Measurements from ENCODE around the gene DNM2.

DNM2 gene

DNA sequence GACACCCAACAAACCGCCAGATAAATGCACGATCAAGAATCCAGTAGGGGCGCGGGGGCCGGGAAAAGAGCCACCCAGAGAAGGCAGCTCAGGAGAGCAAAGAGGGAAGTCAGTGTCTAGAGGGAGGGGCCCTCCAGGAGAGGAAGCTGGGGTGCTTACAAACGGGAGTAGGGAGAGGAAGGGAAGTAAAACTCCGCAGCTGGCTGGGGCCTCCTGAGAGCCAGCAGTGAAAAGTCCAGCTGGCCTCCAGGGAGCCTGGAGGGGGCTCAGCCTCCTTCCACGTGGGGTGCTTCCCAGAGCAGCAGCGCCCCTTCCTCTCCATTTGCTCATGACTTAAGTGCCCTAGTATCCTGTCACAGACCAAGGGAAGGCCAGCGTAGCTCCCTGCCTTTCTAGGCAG is 66.4 kb downstream of the DNM2 start:
- DNase-seq: no peak

DNA sequence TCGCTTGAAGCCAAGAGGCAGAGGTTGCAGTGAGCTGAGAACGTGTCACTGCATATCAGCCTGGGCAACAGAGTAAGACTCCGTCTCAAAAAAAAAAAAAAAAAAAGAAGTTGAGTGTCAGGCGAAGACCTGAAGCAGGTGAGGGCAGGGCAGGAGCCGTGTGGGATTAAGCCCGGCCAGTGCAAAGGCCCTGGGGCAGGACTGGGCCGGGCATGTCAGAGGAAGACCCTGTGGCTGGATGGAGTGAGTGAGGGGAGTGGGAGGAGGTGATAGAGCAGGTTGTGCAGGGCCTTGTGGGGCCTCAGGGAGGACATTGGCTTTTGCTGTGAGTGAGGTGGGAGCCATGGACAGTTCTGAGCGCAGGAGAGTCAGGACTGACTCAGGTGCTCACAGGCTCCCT is 70.3 kb downstream of the DNM2 start:
- DNase-seq: no peak

DNA sequence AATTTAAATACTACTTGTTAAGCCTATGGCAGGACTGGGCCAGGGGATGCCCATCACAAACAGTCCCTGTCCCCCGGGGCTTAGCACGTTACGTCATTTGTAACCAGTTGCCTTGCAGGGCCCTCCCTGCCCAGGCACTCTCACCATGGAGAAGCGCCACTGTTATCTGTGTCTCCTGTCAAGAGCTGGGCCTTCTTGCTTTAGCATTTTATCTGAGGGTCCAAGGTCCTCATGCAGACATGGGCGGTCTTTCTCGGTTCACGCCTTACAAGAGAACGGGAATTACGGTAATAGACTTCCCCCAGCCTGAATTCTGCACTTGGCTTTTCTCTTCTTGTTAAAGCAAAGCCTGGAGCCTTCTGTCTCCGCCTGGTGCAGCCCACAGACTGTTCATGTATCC is 72.0 kb downstream of the DNM2 start:
- DNase-seq: no peak

DNA sequence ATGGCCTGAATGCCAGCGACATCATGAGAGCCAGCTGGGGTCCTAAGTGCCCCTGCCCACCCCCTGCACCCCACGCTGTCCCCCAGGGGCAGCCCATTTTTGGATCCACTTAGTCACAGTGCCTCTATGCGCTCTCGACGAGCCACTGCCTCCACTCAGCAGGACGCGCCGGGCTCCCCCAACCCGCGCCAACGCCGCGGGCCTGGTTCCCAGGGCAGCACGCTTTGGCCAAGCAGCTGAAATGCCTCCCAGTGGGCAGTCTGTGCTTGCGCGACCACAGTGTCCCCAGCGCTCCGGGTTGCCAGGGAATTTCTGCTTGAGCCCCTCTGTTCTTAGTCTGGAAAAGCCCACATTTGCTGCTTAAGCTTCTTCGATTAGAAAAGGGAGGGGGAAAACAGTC is 78.8 kb downstream of the DNM2 start:
- no peak for DNase-seq

DNA sequence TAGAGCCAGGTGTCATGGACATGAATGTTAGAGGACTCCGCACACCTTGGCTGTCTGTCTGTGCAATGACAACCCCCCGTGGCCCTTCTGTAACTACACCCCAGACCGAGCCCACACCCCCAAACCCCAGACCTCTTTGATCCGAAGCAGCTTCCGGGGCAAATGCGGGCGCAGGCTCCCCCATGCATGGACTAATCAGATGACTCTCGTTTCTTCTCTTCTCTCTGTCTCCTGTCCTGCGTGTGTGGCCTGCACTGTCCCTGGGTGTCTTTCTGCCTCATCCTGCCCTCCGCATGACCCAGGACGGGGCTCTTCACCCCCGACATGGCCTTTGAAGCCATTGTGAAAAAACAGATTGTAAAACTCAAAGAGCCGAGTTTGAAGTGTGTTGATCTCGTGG is 79.2 kb downstream of the DNM2 start:
- DNase-seq: peak in 1 of 2 donors; percentile 14

DNA sequence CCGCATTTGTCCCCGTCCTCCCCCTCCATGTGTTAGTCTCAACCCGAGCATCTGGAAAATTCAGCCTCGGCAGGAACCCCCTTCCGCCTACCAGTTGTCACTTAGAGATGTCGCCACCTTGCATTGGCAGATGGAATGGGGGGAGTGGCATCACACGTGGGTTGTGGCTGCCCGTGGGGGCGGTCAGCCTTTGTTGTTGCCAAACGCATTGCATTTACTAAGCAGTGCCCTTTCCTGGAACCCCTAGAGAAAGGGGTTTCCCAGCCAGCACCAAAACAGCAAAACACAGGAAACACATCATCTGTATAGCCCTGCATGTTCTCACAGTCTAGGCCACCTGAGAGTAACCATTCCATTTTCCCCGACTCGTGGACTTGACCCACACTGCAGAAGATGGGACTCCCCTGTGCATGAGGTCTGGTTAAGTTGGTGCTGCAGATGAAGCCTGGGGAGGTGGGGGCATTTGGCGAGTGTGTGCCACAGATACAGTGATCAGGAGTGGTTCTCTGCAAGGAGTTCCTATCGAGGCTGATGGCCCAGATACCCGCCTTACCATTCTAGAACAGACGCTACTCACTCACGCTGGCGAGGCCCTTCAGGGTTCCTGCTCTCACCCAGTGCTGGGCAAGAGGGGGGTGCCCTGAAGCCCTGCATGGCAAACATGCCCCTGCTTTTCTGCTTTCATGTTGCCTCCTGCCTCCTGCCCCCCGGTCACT is 79.8 kb downstream of the DNM2 start:
- DNase-seq: peak; percentile 70 to 73

DNA sequence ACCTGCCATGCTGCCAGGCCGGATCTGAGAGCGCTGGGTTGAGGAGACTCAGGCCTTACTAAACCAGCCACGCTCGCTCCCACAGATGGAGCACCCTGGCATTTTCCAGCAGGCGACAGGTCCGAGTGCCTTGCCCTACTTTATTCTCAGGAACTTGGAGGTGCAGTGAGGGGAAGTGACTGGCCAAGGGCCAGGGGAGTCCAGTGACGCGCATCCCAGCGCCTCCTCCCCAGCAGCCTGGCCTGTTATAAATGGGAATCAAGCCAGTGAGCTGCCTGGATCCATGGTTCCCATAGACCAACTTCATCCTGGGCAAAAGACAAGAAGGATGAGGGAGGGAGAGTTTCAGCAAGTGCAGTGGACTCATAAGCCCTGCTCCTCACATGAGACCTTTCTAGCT is 82.6 kb downstream of the DNM2 start:
- no peak for DNase-seq

DNA sequence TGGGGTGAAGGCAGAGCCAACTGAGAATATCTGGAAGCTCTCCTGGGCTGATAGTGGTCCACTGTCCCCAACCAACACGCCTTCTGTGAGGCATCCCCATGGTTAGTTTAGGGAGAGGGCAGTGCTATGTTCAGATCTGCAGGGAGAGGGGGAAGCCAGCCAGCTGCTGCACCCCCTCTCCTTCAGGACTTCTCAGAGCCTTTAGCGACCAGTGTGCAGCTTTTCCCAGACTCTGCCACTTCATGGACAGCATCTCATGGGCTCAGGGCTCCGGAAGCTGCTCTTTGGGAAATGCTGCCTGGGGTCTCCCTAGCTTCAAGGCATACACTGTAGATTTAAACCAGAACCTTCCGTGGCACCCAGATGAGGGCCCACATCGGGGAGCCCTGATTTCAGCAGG is 84.6 kb downstream of the DNM2 start:
- DNase-seq: no peak

DNA sequence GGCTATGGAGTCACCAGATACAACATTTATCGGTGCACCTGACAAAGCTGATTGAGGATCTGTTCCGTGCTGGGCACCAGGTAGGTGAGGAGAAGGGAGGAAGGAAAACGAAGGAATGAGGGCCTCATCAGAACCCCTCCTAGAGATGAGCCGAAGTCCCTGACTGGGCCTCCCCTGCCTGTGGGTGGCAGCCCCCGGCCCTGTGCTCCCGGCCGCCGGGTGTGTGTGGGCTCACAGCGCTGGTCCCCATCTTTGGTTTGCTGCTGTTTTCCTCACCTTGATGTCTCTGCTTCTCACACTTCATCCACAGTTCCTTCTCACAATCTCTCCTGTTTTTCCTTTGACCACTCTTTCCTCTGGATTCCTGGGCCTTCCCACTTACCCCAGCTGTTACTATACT is 85.4 kb downstream of the DNM2 start:
- DNase-seq: no peak

DNA sequence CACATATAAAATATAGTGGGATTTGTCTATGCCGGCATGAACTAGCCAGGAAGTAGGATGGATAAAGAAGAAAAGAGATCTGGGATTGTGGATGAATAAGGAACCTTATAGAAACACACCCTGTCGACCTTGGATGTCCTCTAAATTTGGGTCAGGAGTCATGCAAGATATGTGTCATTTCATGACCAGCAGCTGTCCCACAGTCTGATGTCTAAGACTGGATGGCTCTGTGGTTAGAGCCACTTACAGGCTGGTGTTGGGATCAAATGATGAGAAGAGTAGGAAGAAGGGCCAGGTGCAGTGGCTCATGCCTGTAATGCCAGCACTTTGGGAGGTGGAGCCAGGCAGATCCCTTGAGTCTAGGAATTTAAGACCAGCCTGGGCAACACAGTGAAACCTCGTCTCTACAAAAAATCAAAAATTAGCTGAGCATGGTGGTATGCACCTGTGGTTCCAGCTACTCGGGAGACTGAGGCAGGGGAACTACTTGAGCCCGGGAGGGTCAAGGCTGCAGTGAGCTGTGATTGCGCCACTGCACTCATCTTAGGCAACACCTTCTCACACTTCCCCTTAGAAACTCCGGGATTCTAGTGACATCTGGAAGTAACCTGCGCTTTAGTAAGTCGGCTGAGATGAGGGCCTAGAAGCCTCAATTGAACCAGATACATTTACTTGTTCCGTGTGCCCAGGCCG is 87.3 kb downstream of the DNM2 start:
- no peak for DNase-seq

DNA sequence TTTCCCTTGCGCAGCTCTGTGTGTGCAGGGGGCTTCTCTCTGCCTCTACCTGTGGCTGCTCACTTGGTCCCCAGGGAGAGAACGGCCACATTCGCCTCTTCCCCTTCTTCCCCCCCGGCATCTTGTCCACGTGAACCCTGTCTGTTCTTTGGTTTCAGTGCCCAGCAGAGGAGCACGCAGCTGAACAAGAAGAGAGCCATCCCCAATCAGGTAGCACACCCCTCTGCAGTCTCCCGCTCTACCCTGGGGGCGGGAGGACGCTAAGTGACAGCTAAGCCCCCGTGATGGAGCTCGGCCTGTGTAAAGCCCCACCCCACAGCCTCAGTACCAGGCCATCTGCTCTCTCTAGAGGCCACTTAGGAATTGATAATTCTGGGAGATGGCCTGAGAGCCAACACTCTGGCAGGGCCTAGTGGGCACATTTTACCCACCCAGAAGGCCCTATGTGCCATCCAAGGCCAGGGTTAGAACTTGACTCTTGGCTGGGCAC is 87.9 kb downstream of the DNM2 start:
- DNase-seq: no peak

DNA sequence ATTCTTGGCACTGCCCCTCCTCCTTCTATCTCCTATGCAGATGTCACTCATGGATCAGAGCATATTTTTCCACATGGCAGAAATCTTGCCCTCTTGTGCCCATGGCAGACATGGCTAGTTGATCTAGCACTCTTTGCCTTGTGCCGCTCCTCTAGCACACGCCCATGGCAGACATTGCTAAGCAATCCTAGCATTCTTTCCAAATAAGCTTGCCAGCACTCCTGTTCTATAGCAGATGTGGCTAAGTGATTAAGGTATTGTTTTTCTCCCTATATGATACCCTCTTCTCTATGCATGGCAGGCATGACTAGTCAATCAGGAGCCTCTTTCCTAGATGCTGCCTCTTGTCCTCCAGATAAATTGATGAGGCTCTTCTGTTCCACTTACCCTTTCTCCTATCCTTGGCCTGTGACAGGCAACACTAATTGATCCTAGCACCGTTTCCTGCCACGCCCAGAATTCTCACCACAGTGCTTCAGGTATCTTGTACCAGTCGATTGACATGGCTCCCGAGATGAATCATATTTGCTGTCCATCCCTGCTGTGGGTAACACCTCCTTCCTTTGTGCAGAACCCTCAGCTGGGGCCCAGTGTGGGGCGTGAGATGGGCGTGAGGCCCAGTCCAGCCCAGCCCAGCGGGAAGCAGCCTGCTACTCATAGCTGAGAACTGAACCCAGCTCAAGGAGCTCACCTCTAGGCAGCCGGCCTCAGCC is 91.2 kb downstream of the DNM2 start:
- DNase-seq: peak in 1 of 2 donors; percentile 12

DNA sequence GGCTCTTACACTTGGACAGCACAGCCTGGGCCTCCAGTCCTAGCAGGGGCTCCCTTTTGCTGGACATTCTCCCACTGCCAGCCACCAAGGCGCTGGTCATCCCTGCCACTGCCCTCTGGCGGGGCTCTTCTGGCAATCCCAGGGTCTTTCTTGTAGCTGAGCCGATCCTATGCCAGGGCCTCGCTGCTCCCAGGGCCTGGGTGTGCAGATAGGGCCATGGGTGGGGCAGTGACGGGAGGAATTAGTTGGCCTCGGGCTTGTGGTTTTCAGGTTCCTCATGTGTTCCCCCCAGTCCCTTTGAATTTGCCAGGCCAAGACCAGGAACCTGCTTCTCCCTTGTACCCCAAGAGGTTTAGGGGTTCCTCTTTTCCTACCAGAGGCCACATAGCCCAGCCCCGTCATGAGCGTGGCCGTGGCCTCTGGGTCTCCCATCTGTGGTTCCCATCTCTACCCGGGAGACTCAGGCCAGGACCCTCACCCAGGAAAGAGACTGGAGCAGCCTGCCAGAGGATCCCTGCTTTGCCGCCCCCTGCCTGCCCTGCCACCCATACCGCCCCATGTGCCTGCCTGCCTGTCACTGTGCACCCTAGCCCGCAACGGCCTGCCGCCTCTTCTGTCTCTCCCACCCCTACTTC is 91.9 kb downstream of the DNM2 start:
- DNase-seq: no peak

DNA sequence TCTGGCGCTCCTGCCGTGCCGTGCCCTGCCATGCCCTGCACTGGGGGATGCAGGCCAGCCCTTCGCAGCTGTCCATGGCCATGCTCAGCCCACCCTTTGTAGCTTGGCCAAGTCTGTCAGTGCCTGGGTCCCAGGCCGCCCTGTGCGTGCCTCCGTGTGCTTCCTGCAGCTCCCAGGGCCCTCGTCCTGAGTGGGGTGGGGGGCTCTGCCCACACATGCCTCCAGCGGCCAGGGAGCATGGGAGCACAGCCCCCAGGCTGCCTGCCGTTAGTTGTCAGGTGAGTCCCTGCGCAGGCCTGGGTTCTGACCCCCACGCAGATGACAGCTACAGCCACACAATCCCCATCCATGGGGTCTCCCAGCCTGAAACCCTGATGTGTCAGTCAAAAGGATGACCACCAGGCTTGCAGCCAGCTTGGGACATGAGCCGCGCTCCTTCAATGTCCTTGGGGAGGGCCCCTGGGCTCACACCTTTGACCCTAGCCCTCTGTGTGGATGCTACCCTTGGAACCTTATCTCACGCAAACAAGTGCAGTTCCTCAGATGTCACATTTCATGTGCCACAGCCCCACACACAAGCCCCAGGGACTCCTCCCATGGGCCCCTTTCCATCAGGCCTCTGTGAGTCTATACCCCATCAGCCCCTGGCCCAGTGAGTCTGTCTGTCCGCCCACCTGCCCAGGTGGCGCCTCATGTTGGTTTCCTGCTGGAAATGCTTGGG is 93.7 kb downstream of the DNM2 start:
- DNase-seq: no peak

DNA sequence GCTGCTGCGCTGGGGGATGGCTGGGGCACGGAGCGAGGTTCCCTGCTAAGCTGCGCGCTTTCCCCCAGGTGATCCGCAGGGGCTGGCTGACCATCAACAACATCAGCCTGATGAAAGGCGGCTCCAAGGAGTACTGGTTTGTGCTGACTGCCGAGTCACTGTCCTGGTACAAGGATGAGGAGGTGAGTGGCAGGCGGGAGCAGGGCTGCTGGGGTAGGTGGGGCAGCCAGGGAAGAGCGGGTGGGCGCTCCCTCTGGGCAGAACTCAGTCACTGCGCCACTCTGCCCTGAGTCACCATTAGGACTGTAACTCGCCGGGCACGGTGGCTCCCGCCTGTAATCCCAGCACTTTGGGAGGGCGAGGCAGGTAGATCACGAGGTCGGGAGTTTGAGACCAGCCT is 94.3 kb downstream of the DNM2 start:
- DNase-seq: no peak

DNA sequence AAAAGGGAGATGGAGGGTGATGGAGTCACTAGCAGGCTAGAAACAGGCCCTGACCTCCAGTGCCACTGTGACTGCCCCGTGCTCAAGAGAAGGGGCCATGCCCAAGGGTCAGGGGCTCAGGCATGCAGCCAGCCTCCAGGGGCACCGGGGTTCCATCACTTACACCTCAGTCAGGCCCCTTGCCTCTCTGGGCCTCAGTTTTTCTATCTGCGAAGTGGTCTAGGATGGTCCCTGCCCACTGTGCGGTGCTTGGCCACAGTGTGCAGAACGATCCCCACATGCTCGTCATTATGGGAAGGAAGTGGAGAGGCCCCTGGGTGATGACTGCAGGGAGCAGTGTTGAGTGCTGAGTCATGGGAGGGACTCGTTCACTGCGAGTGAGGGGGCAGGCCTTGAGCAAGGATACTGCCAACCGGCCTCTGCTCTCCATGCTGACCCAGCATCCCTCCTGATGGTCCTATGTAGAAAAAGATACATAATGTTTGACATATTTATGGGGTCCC is 95.1 kb downstream of the DNM2 start:
- DNase-seq: peak in 1 of 2 donors; percentile 16

DNA sequence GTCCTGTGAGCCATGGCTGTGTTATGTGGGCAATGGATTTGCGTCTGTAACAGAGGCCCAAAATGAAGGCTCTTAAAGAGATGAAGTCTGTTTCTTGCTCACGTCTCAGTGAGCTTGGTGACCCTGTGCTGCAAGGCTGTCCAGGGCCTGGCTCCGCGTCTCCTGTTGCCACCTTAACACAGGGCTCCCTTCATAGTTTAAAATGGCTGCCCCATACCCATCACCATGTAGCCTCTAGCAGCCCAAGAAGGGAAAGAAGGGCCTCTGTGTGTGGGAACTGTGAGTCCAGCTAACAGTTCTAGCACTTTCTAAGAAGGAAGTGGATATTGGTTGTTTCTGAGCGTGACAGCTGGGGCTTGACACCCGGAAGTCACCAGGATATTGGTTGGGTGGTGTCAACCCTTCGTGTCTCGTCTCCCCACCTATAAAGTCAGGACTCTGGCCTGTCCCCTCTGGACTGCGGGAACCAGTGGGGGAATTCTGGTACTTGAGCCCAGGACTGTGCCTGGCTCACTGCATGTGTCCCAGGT is 97.2 kb downstream of the DNM2 start:
- no peak for DNase-seq

DNA sequence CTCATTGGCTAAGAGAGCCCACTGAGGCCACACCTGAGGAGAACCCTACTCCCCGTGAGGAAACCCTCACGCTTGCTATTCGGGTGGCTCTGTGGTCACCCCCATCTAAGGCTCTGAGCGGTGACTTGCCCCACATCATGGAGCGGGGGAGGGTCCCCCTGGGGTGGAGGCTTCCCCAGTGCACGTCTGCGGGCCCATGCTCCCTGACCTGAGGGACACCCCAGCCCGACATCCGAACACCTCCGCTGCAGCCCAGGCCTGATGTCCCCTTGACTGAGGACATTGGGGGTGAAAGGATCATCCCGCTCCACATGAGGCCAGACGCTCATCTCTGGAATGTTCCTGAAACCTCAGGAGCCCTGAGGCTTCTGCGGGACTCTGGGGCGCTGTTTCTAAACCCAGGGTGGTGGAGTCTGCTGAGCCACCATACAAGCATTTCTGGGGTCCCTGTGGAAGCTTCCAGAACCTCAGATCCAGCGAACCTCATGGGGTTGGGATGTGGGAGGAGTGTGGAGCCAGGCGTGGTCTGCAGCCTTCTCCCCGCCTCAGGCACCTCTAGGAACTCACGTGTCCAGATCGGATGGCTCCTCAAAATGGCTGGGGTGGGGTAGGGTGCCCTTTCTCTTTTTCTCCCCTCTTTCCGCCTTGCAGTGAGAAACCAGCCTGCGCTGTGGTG is 98.2 kb downstream of the DNM2 start:
- DNase-seq: no peak

DNA sequence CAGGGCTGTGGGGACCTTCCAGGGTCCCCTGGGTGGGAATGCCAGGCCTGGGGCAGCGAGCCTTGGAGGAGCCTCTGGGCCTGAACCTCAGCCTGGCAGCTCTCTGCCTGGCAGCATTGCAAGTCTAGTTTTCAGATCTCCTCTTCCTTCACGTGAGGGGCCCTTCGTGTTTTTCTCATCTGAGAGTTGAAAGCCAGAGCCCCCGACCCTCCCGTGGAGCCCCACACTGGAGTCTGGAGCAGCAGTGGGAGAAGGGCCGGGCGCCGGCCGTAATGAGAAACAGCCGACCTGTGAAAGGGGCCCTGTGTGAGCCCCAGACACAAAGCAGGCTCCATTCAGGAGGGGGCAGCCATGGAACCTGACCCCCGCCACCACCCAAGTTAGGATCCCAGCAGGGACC is 98.8 kb downstream of the DNM2 start:
- DNase-seq: no peak

DNA sequence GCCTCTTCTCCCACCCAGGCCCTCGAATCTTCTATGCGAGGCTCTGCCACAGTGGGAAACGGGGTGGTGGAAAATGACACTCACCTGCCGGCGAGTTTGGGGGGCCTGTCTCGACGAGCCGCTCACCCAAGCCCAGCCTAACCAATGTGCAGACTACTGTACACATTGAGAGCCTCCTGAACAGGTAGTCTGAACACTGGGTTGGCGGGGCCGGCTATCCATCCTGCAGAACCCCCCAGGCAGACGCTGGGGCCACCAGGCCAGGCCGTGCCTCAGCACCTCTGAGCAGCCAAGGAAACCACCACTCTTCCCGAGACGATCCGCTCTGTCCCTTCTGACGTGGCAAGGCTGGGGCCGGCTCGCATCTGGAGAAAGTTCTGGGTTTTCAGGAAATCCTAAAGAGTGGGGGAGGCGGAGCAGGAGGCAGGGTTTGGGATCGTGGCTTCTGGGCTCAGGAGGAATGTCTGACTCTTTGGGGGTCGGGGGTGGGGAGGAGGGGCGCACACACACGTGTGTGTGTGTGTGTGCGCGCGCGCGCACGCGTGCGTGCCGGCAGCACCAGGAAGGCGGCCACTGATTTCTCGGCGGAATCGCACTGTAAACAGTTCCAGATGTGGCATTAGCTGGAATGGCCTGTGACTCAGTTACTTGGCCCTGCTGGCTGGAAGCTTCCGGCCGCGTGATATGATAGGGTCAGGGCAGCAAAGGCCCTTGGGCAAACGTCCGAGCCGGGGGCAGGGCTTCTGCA is 99.6 kb downstream of the DNM2 start:
- no peak for DNase-seq

Data from stimulated activated CD4-positive, alpha-beta T cell treated with anti-CD3 and anti-CD28 coated beads, Interleukin-2, amount 100 ng/mL, for 48 hours (primary cell).